ENCODE results near the gene SDR39U1. TPM values are rescaled to one million over a fixed set of nuclear protein-coding genes. Genes with fewer than 3 reads are reported as not detected.
A peak's percentile ranks its signal among the peaks of the same experiment; 100 is the strongest.

Gene SDR39U1
- polyA plus RNA-seq, 1 donor from 2014 or later = 142 TPM

- no peak overlapping the region for H2AFZ ChIP-seq (ENCODE audit: low read depth, low read length)
- H4K20me1 ChIP-seq (ENCODE audit: insufficient read depth) = no peaks in the 10 kb centered on the region
- no peaks in the 10 kb centered on the region for H3K36me3 ChIP-seq (ENCODE audit: insufficient read depth, low read length)
- H3K4me2 ChIP-seq (ENCODE audit: low read length) = no peak overlapping the region
- TF ChIP-seq RAD21 (conservative IDR thresholded peaks at IDR 0.05) (no peak), SMC3 (conservative IDR thresholded peaks at IDR 0.05; ENCODE audit: poor library complexity) (no peak), EZH2 (IDR thresholded peaks at IDR 0.05; ENCODE audit: borderline replicate concordance, insufficient read depth, low read length, poor library complexity, severe bottlenecking) (no peak), TAF1 (IDR thresholded peaks at IDR 0.05; ENCODE audit: low read depth) (no peak), REST (IDR thresholded peaks at IDR 0.05; ENCODE audit: borderline replicate concordance) (no peak), EP300 (conservative IDR thresholded peaks at IDR 0.05; ENCODE audit: poor library complexity, severe bottlenecking) (no peak), MXI1 (conservative IDR thresholded peaks at IDR 0.05; ENCODE audit: poor library complexity, severe bottlenecking) (no peak), CTCF (IDR thresholded peaks at IDR 0.05; ENCODE audit: poor library complexity, severe bottlenecking) (no peak), POLR2AphosphoS5 (IDR thresholded peaks at IDR 0.05) (no peak)
- H3K9me3 ChIP-seq (ENCODE audit: low read length) = no peaks in the 10 kb centered on the region
- no peaks in the 10 kb centered on the region for H3K9me2 ChIP-seq (ENCODE audit: insufficient read depth, low read length)
- no peak overlapping the region for H3K9ac ChIP-seq (ENCODE audit: low read length)
- peaks cover 11% of the 10 kb centered on the region for H3K79me2 ChIP-seq (replicated peaks; ENCODE audit: insufficient read depth, low read length)
- H3F3A ChIP-seq (ENCODE audit: insufficient read depth, low read length, poor library complexity, severe bottlenecking) = no peaks in the 10 kb centered on the region
- peak overlapping the region; percentile 82 for H3K4me3 ChIP-seq (ENCODE audit: low read length)
- no peak overlapping the region for H3K27ac ChIP-seq (ENCODE audit: low read length)
- peaks cover 3% of the 10 kb centered on the region for H3K27me3 ChIP-seq (ENCODE audit: insufficient read depth, low read depth, low read length)
These were observed 44.3 kb downstream of the SDR39U1 start for GRCh38 chr14:24398293-24398652.

GRCh38 chr14:24397639-24398292 is 44.8 kb downstream of the SDR39U1 start:
- Histone ChIP-seq H3K9ac (ENCODE audit: low read length) (no peak overlapping the region), H3K79me2 (replicated peaks; ENCODE audit: insufficient read depth, low read length) (peaks cover 11% of the 10 kb centered on the region), H3K4me2 (ENCODE audit: low read length) (no peak overlapping the region), H4K20me1 (ENCODE audit: insufficient read depth) (no peaks in the 10 kb centered on the region), H2AFZ (ENCODE audit: low read depth, low read length) (no peak overlapping the region), H3K36me3 (ENCODE audit: insufficient read depth, low read length) (no peaks in the 10 kb centered on the region), H3F3A (ENCODE audit: insufficient read depth, low read length, poor library complexity, severe bottlenecking) (no peaks in the 10 kb centered on the region), H3K9me3 (ENCODE audit: low read length) (no peaks in the 10 kb centered on the region), H3K4me3 (ENCODE audit: low read length) (no peak overlapping the region), H3K9me2 (ENCODE audit: insufficient read depth, low read length) (no peaks in the 10 kb centered on the region), H3K27me3 (ENCODE audit: insufficient read depth, low read depth, low read length) (peaks cover 3% of the 10 kb centered on the region), H3K27ac (ENCODE audit: low read length) (no peak overlapping the region)
- TF ChIP-seq TAF1 (IDR thresholded peaks at IDR 0.05; ENCODE audit: low read depth) (no peak), EZH2 (IDR thresholded peaks at IDR 0.05; ENCODE audit: borderline replicate concordance, insufficient read depth, low read length, poor library complexity, severe bottlenecking) (no peak), RAD21 (conservative IDR thresholded peaks at IDR 0.05) (no peak), SMC3 (conservative IDR thresholded peaks at IDR 0.05; ENCODE audit: poor library complexity) (no peak), REST (IDR thresholded peaks at IDR 0.05; ENCODE audit: borderline replicate concordance) (no peak), POLR2AphosphoS5 (IDR thresholded peaks at IDR 0.05) (no peak), CTCF (IDR thresholded peaks at IDR 0.05; ENCODE audit: poor library complexity, severe bottlenecking) (no peak), MXI1 (conservative IDR thresholded peaks at IDR 0.05; ENCODE audit: poor library complexity, severe bottlenecking) (no peak), EP300 (conservative IDR thresholded peaks at IDR 0.05; ENCODE audit: poor library complexity, severe bottlenecking) (no peak)

Measured in neural cell (in vitro differentiated cells).